Measurements from ENCODE around the gene AGMAT. TPM values are rescaled to one million over a fixed set of nuclear protein-coding genes. Genes with fewer than 3 reads are reported as not detected.

The AGMAT gene
- total RNA-seq, 2 experiments from 2014 or later, result 3.8 to 4.6 TPM

GRCh38 chr1:15578921-15579682, 5.7 kb downstream of the AGMAT start:
- Mint-ChIP-seq H3K27ac (peak overlapping the region; percentile 97), H3K27me3 (no peaks in the 10 kb centered on the region), H3K9me3 (no peaks in the 10 kb centered on the region), H3K36me3 (ENCODE audit: low read depth) (peaks cover 28% of the 10 kb centered on the region), H3K4me3 (peak overlapping the region; percentile 67), H3K4me1 (ENCODE audit: low read depth) (peaks cover 55% of the 10 kb centered on the region)
- DNase-seq (peak in 13 of 14 experiments; percentile 13 to 81 (median 48)), ATAC-seq (ENCODE audit: poor library complexity) (peak; percentile 92)
- H3K27me3 ChIP-seq (ENCODE audit: control insufficient read depth in 1 of 2, insufficient read depth in 2 of 2, low read length in 2 of 2), result no peaks in the 10 kb centered on the region
- H3K4me3 ChIP-seq (ENCODE audit: low read length), result no peak overlapping the region
- peak overlapping the region; percentile 64 for H3K27ac ChIP-seq (ENCODE audit: low read depth in 1 of 2, low read length in 2 of 2)
- peaks cover 10% of the 10 kb centered on the region for H3K36me3 ChIP-seq (ENCODE audit: insufficient read depth, low read length)
- H3K4me1 ChIP-seq (ENCODE audit: insufficient read depth, low read length), result peaks cover 58% of the 10 kb centered on the region
- ChIA-PET CTCF (no interaction called here), POLR2A (interaction anchor here (0.5 to 3.6 kb wide), 12 partner anchors 8 to 1121 kb away, joined by 3 to 34 read pairs (median 6); partner anchors contain the start of genes DDI2, DNAJC16 and SPEN)
- TF ChIP-seq CTCF (IDR thresholded peaks at IDR 0.05), result no peak
- intact Hi-C loops (cut with DNase I, micrococcal nuclease), result loop anchor here (1.0 to 5.0 kb wide), 2 partner anchors 52 to 53 kb away; partner anchors contain the start of gene DNAJC16 (in 2 of the 2)
- no peaks in the 10 kb centered on the region for H3K9me3 ChIP-seq (ENCODE audit: control insufficient read depth in 1 of 2, insufficient read depth in 1 of 2, low read length in 2 of 2)

GRCh38 chr1:15577691-15578090, 7.2 kb downstream of the AGMAT start:
- intact Hi-C loops (cut with DNase I, micrococcal nuclease), result loop anchor here in 1 of 2 experiments (5.0 kb wide), 1 partner anchor 50 kb away; the partner anchor contains the start of gene DNAJC16
- ATAC-seq (ENCODE audit: poor library complexity), result peak; percentile 19
- H3K4me1 ChIP-seq (ENCODE audit: insufficient read depth, low read length), result peaks cover 46% of the 10 kb centered on the region
- TF ChIP-seq CTCF (IDR thresholded peaks at IDR 0.05), result no peak
- H3K27ac ChIP-seq (ENCODE audit: low read depth in 1 of 2, low read length in 2 of 2), result peak overlapping the region; percentile 64
- peaks cover 43% of the 10 kb centered on the region for H3K4me1 Mint-ChIP-seq (ENCODE audit: low read depth)
- POLR2A ChIA-PET, result interaction anchor here (0.5 to 3.6 kb wide), 4 partner anchors 8 to 107 kb away, joined by 3 to 34 read pairs (median 18); partner anchors contain the start of gene DDI2
- no peaks in the 10 kb centered on the region for H3K9me3 ChIP-seq (ENCODE audit: control insufficient read depth in 1 of 2, insufficient read depth in 1 of 2, low read length in 2 of 2)
- peaks cover 10% of the 10 kb centered on the region for H3K36me3 ChIP-seq (ENCODE audit: insufficient read depth, low read length)
- no peaks in the 10 kb centered on the region for H3K9me3 Mint-ChIP-seq
- H3K27ac Mint-ChIP-seq, result peak overlapping the region; percentile 97
- CTCF ChIA-PET, result no interaction called here
- H3K27me3 Mint-ChIP-seq, result no peaks in the 10 kb centered on the region
- H3K36me3 Mint-ChIP-seq (ENCODE audit: low read depth), result peaks cover 28% of the 10 kb centered on the region
- peak in 8 of 14 experiments; percentile 5 to 58 (median 20) for DNase-seq
- no peaks in the 10 kb centered on the region for H3K27me3 ChIP-seq (ENCODE audit: control insufficient read depth in 1 of 2, insufficient read depth in 2 of 2, low read length in 2 of 2)
- H3K4me3 ChIP-seq (ENCODE audit: low read length), result peak overlapping the region; percentile 11
- H3K4me3 Mint-ChIP-seq, result peak overlapping the region; percentile 63

GRCh38 chr1:15575549-15576150, 9.2 kb downstream of the AGMAT start:
- H3K27ac Mint-ChIP-seq, result peak overlapping the region; percentile 38
- no peak for TF ChIP-seq CTCF (IDR thresholded peaks at IDR 0.05)
- Histone ChIP-seq H3K4me3 (ENCODE audit: low read length) (no peak overlapping the region), H3K27me3 (ENCODE audit: control insufficient read depth in 1 of 2, insufficient read depth in 2 of 2, low read length in 2 of 2) (no peaks in the 10 kb centered on the region), H3K27ac (ENCODE audit: low read depth in 1 of 2, low read length in 2 of 2) (no peak overlapping the region), H3K9me3 (ENCODE audit: control insufficient read depth in 1 of 2, insufficient read depth in 1 of 2, low read length in 2 of 2) (no peaks in the 10 kb centered on the region), H3K36me3 (ENCODE audit: insufficient read depth, low read length) (peaks cover 25% of the 10 kb centered on the region), H3K4me1 (ENCODE audit: insufficient read depth, low read length) (peaks cover 37% of the 10 kb centered on the region)
- H3K4me3 Mint-ChIP-seq, result no peak overlapping the region
- H3K4me1 Mint-ChIP-seq (ENCODE audit: low read depth), result peaks cover 44% of the 10 kb centered on the region
- H3K9me3 Mint-ChIP-seq, result no peaks in the 10 kb centered on the region
- ATAC-seq (ENCODE audit: poor library complexity) (no peak), DNase-seq (no peak)
- H3K27me3 Mint-ChIP-seq, result no peaks in the 10 kb centered on the region
- intact Hi-C loops (cut with DNase I, micrococcal nuclease), result loop anchor here in 1 of 2 experiments (5.0 kb wide), 1 partner anchor 48 kb away; the partner anchor contains the start of gene DNAJC16
- ChIA-PET POLR2A (interaction anchor here (1.2 kb wide), 1 partner anchor 9 kb away, joined by 3 read pairs; the partner anchor contains the start of gene AGMAT), CTCF (no interaction called here)
- H3K36me3 Mint-ChIP-seq (ENCODE audit: low read depth), result peaks cover 42% of the 10 kb centered on the region
